RWPE1 (cell line): ENCODE results near the gene KAZN.

Source experiments
- CTCF ChIA-PET: fragments of 350-600 bp; sonication (Branson Sonifier 250); formaldehyde crosslinking; extraction: SDS; loops from one replicate; lab custom pipeline; 2021; lab: Yijun Ruan, JAX
- POLR2A ChIA-PET: fragments of 400-600 bp; formaldehyde crosslinking; extraction: SDS; loops from one replicate; lab custom pipeline; 2020; ENCODE audit warnings: antibody characterized with exemption; ENCODE audit not compliant: low non-redundant PET; lab: Yijun Ruan, JAX
- DNase-seq: peaks from one replicate; pipeline ENCODE4 v3.0.0; 2012; ENCODE audit warnings: low spot score
- H3K27ac ChIP-seq: fragments of 450-650 bp; 2 replicates; pipeline ENCODE4 v1.5.1; 2017
- CTCF ChIP-seq: fragments of 450-650 bp; conservative IDR thresholded peaks from 2 replicates; pipeline ENCODE4 v1.5.1; 2017; ENCODE audit warnings: low read depth, mild to moderate bottlenecking

The KAZN gene

DNA sequence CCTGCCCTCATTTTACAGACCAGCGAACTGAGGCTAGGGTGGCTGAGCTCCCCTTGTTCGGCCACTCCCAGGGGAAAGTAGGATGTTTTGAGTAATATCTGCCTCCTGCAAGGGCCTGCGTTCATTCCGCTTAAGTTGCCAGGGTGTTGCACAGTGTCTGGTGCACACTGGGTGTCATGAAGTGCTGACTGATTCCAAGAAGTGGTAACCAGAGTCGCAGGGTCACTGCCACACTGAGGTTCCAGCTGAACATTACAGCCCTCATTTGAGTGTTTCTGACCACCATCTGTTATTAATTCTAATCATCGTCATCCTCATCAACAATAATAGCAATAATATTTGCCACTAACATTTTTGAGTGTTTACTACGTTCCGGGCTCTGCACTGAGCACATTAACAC, 250.6 kb downstream of the KAZN start:
- TF ChIP-seq CTCF = no peak
- ChIA-PET CTCF (interaction anchor here (0.6 kb wide), 1 partner anchor 782 kb away, joined by 6 read pairs; no protein-coding TSS in a partner anchor), POLR2A (no interaction called here)
- no peak overlapping the region for H3K27ac ChIP-seq
- DNase-seq = no peak

DNA sequence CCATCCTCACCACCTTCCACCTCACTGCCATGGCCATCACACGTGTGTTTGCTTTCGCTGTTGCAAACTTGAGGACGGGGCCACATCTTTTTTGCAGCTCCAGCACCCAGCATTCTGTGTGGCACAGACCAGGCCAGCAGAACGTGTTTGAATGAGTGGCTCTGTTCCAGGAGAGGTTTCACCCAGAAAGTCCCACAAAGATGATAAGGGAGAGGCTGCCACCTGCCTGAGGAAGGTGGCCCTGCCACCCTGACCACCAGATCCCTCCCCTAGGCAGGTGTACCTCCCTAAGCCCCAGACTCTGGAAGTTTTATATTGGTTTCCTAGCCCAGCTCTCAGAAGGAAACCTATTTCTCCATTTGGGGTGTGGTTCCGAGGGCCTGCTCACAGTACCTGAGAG, 252.1 kb downstream of the KAZN start:
- CTCF ChIA-PET = interaction anchor here (0.6 to 1.1 kb wide), 2 partner anchors 63 to 92 kb away, joined by 3 read pairs; no protein-coding TSS in a partner anchor
- POLR2A ChIA-PET = no interaction called here
- DNase-seq = peak; percentile 20
- no peak for TF ChIP-seq CTCF
- H3K27ac ChIP-seq = no peak overlapping the region

GRCh38 chr1:14851760-14852159, 253.3 kb downstream of the KAZN start:
- ChIA-PET POLR2A (no interaction called here), CTCF (interaction anchor here (1.0 kb wide), 1 partner anchor 245 kb away, joined by 5 read pairs; no protein-coding TSS in a partner anchor)

GRCh38 chr1:14852291-14852690, 253.8 kb downstream of the KAZN start:
- no peak for DNase-seq
- ChIA-PET CTCF (interaction anchor here (0.5 to 1.0 kb wide), 2 partner anchors 160 to 245 kb away, joined by 4 to 5 read pairs; no protein-coding TSS in a partner anchor), POLR2A (no interaction called here)
- no peak overlapping the region for H3K27ac ChIP-seq
- no peak for TF ChIP-seq CTCF

More at GRCh38 chr1:14851760-14852159, 253.3 kb downstream of the KAZN start:
- H3K27ac ChIP-seq = no peak overlapping the region
- TF ChIP-seq CTCF = no peak
- no peak for DNase-seq

DNA sequence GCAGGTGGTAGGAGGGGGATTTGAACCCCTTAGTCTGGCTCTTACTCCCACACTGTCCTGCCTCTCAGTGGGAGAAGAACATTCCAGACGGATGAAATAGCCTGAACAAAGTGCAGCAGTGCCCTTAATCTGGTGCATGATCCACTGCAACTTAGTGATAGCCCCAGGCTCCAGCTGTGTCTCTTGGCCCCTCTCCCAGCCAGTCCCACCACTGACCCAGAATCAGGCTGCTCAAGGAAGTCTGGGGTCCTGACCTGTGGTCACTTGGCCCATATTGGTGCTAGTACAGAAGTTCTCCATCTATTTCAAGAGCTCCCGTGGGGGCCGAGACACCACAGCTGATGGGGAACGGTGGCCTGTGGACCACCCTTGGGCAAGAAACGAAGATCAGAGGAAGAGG, 255.0 kb downstream of the KAZN start:
- no peak for DNase-seq
- ChIA-PET CTCF (interaction anchor here (0.6 kb wide), 1 partner anchor 229 kb away, joined by 3 read pairs; no protein-coding TSS in a partner anchor), POLR2A (interaction anchor here (0.6 kb wide), 1 partner anchor 34 kb away, joined by 4 read pairs; no protein-coding TSS in a partner anchor)
- TF ChIP-seq CTCF = no peak
- no peak overlapping the region for H3K27ac ChIP-seq

DNA sequence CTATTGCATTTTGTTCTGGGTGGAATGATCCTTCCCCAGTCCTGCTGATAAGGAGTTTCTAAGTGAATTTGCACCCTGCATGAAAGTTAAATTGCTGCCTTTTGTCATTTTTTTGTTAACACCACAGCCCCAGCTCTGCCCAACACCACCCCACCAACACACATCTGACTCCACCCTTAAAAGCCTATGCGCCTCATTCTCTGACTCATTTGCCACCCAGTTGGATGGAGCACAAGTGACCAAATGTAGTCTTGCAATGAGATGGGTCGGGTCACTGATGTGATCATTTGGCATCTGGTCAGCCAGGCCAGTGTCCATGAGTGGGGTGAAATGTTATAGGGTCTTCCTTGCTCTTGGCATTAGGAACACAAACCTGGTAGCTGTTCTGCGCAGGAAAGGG, 256.8 kb downstream of the KAZN start:
- no peak overlapping the region for H3K27ac ChIP-seq
- no peak for TF ChIP-seq CTCF
- ChIA-PET POLR2A (no interaction called here), CTCF (no interaction called here)
- no peak for DNase-seq
